SKM-1 treated with dmso at 0.1 percent for 144 hours (cell line): ENCODE measurements around the gene CERKL.

ENCODE experiments used
- DNase-seq: peaks from one replicate; lab custom pipeline; 2025; ENCODE audit not compliant: unreplicated experiment; lab: John Stamatoyannopoulos, UW

Gene CERKL

DNA sequence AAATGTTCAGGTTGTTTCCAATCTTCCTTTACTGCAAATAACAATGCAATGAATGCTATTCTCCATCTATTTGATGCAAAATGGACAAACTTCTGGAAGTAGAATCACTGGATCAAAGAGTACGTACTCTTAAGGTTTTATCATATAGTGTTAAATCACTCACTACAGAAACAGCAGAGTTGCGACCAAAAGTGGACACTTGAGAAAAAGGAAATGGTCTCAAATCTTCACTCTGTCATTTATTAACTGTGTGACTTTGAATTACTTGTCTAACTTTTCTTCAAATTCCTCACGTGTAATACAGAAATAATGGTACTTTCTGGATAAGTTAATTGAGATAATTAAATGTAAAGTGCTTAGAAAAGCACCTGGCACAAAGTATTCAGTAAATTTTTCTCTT, 78.1 kb downstream of the CERKL start:
- DNase-seq, result no peak

GRCh38 chr2:181576431-181576830, 80.5 kb downstream of the CERKL start:
- DNase-seq, result no peak

DNA sequence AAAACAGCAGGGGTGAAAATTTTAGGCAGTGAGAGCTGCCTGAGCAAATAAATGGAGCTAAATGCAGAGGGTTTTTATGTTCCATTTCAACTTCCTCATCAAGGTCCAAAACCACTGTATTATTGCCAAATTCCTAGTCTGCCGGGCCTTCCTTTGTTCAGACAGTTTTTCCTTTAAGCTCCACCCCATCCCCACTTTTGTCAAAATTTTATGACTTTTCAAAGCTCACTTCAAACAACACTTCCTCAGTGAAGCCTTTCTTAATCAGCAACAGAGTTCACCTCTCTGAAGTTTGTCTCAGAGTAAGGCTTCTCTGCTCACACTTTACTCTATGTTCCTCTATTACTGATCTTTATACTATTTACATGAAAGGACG, 81.3 kb downstream of the CERKL start:
- peak; percentile 78 for DNase-seq

DNA sequence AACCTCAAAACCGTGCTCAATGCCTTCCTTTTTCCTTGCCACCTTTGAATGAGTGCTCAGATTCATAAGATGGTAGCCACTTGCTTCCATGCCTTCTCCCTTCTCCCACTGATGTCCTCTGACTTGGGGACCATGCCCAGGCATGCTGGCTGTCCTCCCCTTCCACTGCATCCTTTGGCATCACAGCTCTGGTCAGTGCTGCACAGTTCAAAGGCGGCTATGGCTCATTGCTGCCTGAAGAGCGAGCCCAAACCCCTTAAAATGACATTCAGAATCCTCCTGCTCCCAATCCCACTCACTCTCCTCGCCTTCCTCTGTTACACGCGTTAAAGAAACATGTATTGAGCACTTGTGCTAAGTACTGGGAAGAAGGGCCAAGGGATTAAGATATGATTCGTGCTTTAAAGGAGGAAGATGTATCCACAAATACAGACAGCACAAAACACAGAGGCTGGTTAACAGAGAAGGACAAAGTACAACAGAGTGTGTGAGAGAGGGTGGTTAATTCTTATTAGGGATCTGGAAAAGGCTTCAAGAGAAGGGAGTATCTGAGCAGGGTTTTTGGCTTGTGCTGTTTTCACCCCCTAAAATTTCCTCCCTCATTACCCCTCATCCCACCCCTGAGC, 81.8 kb downstream of the CERKL start:
- DNase-seq, result no peak

- no peak for DNase-seq
Observed at GRCh38 chr2:181574321-181574720, 82.6 kb downstream of the CERKL start.

- no peak for DNase-seq
Observed at GRCh38 chr2:181573140-181573736, 83.7 kb downstream of the CERKL start.

- no peak for DNase-seq
Observed at GRCh38 chr2:181570833-181571661, 85.9 kb downstream of the CERKL start.

- no peak for DNase-seq
Observed at GRCh38 chr2:181570059-181570458, 86.8 kb downstream of the CERKL start.

- no peak for DNase-seq
Observed at GRCh38 chr2:181566334-181567032, 90.4 kb downstream of the CERKL start.

DNA sequence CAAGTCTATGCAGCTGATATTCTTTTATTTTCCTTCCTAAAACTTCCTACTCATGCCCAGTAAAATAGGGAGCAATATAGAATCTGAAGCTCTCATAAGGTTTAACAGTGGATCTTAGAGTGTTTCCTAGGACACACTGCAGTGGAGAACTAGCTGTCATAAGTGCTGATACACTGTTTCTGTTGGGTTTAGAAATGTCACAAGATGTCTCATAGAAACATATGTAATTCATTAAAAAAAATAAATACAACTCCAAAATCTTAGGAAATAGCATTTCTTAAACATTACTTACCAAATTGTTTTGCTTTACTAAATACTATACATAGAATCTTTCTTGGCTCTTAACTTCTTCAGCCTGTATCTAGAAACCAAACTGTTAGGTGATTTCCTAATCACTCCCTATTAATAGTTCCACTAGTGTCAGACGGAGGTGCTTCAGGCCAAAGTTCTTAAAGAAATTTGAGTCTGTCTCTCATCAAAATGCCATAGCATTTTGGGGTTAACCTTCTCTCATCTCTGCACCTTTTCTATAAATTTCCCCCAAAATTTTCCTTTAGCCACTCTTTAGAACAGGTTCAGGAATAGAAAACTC, 93.7 kb downstream of the CERKL start:
- DNase-seq, result no peak

DNA sequence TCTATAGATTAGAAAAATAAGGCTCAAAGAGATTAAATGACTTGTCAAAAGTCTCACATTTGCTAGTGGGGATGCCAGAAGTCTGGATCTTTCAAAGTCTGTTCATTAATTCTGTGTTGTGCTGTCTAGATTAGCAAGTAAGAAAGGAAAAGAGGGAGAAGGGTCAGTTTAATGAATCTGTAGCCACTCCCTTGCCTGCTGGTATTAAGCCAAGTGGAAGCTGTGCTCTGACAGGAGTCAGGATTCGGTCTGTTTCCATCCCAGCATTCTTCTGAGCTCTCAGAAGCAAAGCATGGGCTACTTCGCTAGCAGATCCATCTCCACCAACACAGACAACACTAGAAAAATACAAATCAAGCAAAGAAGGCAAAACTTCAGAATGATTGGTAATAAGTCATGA, 98.5 kb downstream of the CERKL start:
- no peak for DNase-seq

- DNase-seq, result no peak
Observed at GRCh38 chr2:181554061-181554830, 102.7 kb downstream of the CERKL start.

DNA sequence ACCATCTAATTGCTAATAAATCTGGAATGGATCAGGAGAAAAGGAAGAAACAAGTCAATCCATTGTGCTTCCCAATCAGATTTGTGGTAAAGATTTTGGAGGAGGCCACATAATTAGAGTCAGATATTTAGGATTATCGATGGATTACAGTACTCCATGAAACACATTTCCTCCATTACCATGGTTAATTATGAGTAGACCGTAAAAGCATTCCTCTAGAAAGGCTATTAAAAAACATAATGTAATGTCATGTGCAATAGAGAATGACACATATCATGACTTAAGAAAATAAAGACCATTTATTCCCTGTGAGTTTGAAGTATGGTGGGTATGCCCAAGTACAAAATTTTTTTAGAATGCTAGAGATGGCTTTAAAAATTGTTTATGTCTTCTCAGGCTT, 103.7 kb downstream of the CERKL start:
- DNase-seq, result no peak

DNA sequence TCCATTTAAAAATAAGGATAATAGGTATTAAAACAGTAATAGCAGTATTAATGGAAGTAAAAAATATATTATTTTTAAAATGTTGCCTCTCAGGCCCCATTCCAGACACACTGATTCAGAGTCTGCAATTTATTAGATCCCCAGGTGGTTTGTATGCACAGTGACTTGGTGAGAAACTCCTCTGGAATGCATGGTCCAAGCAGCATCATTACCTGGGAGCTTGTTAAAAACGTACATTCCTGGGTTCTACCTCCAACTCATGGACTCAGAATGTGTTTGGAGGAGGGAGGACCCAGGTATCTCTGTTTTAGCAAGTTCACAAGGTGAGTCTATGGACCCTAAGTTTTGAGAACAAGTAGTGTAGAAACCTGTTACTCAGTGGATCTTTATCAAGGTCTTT, 104.1 kb downstream of the CERKL start:
- no peak for DNase-seq

DNA sequence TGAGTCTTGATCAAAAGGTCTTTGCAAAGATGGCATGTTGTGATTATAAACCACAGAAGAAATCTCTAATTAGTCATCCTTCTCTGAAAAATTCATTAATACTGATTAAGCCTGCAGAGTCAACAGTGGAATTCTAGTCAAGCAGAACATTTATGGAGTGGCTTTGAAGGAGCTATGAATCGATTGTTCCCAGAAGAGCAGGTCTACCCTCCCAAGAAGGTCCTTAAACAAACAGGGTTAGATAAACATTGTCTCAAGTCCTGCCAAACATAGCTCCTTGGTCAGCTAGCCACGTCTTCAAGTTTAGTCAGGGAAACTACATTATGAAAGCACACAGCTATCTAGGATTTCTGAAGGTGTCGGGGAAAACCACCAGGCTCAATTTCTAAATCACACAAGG, 110.8 kb downstream of the CERKL start:
- no peak for DNase-seq

DNA sequence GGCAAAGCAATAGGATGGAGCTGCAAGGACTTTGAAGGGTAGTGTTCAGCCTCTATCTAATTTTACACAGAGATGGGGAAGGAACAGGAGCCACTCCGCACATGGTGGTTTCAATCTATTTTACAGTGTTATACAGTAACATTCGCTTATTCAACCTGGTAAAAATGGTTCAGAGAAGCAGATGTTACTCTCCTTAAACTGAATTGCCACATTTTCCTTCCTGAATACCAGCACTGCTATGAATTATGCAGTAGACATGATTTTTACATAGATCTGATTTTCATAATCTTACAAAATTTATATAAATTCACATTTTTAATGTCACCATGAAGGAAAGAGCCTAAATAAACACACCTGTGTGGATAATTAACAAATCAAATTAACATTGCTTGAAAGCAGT, 114.7 kb downstream of the CERKL start:
- DNase-seq, result no peak

DNA sequence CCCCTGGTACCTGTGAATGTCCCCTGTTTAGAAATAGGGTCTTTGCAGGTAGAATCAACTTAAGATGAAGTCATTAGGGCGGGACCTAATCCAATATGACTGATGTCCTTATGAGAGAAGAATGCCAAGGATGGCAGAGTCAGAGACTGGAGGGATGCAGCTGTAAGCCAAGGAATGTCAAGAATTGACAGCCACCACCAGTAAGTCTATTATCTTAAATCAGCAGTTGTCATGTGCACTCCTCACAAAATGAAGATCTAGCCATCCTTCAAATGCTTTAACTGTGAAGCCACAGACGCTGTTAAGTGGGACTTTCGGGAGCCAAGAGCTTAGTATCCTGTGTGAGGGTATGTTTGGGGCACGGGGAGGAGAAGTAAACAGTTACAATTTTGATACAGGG, 116.5 kb downstream of the CERKL start:
- DNase-seq, result no peak

DNA sequence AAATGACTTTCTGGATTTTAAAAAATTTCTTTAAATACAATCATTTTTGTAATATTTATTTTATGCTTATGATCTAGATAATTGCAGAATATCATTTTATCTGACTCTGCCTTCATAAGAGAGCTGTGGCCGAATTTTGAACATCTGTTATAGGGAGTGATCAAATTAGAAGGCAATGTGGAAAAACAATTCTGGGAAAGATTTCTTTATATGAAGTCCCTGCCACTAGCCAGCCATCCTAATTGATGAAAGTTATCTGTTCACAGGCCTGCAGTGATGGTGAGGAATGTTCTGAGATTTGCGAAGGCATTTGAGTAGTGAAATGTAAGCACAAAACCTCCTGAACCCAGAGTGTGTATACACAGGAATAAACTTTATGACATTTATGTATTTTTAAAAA, 120.2 kb downstream of the CERKL start:
- no peak for DNase-seq

GRCh38 chr2:181528441-181528840, 128.5 kb downstream of the CERKL start:
- no peak for DNase-seq

- DNase-seq, result no peak
Observed at GRCh38 chr2:181527058-181527457, 129.8 kb downstream of the CERKL start.

DNA sequence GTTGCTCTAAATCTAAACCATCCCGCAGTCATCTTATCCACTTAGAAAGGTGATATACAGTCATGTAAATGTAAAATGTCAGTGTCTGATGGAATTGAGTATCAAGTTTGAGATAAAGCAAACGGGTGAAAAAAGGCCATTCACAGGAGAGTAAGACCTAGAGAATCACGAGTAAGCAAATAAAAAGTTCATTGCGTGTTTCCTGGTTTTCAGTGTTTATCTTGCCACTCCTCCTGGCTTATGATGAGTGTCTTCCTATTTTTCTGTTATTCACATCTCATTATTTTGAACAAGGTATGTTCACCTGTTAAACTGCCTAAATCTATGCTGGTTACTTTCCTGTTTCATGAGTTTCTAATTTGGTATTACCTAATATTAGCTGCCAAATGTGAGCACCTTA, 130.9 kb downstream of the CERKL start:
- no peak for DNase-seq
